ENCODE measurements around the gene LFNG. TPM values are rescaled to one million over a fixed set of nuclear protein-coding genes. Genes with fewer than 3 reads are reported as not detected.

Gene LFNG
- total RNA-seq, 1 donor from 2014 or later: 75.5 TPM

DNA sequence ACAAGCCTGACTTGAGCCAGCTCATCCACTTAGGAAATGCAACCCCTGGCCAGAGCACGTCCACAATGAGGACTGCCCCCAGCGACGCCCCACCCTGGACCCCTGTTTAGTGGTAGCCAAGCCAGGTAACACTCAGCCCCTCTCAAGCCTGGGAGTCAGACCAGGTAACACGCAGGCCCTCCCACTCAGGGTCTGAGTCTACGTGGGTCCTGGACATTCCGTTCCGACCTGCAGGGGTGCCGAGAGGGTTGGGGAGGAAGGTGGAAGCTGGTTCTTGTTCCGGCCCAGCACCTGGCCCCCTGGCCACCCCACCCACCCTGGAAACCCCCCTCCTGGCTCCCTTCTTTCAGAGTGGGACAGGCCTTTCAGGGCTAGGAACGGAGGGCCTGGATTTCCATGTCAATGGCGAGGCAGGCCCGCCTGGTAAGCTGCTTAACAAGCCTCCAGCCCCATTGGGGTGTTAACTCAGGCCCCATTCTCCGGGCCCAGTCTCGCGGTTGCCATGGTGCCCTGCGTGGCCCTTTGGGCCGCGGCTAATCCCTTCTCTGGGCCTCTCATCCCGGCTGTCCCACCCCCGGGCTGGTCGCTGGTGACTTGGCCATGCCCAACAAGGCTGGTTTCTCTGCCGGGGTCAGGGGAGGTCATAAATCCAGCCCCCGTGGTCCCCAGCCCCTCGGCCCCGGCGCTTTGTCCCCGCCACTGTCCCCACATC is 19.7 kb upstream of the LFNG start:
- peaks cover 4% of the 10 kb centered on the region for H3K9me3 Mint-ChIP-seq (ENCODE audit: unreplicated experiment)
- H3K27me3 Mint-ChIP-seq (ENCODE audit: unreplicated experiment): peaks cover 5% of the 10 kb centered on the region
- no peak for DNase-seq
- no peak overlapping the region for H3K4me3 Mint-ChIP-seq (ENCODE audit: unreplicated experiment)
- TF ChIP-seq, protein P1, sequence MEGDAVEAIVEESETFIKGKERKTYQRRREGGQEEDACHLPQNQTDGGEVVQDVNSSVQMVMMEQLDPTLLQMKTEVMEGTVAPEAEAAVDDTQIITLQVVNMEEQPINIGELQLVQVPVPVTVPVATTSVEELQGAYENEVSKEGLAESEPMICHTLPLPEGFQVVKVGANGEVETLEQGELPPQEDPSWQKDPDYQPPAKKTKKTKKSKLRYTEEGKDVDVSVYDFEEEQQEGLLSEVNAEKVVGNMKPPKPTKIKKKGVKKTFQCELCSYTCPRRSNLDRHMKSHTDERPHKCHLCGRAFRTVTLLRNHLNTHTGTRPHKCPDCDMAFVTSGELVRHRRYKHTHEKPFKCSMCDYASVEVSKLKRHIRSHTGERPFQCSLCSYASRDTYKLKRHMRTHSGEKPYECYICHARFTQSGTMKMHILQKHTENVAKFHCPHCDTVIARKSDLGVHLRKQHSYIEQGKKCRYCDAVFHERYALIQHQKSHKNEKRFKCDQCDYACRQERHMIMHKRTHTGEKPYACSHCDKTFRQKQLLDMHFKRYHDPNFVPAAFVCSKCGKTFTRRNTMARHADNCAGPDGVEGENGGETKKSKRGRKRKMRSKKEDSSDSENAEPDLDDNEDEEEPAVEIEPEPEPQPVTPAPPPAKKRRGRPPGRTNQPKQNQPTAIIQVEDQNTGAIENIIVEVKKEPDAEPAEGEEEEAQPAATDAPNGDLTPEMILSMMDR (IDR thresholded peaks at IDR 0.05; ENCODE audit: partially characterized antibody, unreplicated experiment): no peak
- peaks cover 5% of the 10 kb centered on the region for H3K4me1 Mint-ChIP-seq (ENCODE audit: low read depth, unreplicated experiment)
- no peak overlapping the region for H3K27ac Mint-ChIP-seq (ENCODE audit: unreplicated experiment)
- no peaks in the 10 kb centered on the region for H3K36me3 Mint-ChIP-seq (ENCODE audit: unreplicated experiment)

DNA sequence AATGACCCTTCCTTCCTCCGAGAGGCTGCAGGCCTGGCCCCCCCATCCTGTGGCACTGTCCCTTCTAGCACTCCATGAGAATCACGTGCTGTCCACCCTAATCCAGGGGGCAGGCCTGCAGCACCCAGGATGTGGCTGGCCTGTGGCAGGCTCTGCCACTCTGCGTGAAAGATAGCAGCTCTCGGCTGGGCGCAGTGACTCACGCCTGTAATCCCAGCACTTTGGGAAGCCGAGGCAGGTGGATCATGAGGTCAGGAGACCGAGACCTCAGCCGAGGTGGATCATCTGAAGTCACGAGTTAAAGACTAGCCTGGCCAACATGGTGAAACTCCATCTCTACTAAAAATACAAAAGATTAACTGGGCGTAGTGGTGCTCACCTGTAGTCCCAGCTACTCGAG is 18.9 kb upstream of the LFNG start:
- H3K9me3 Mint-ChIP-seq (ENCODE audit: unreplicated experiment): peaks cover 4% of the 10 kb centered on the region
- DNase-seq: no peak
- peaks cover 5% of the 10 kb centered on the region for H3K4me1 Mint-ChIP-seq (ENCODE audit: low read depth, unreplicated experiment)
- H3K36me3 Mint-ChIP-seq (ENCODE audit: unreplicated experiment): no peaks in the 10 kb centered on the region
- H3K27ac Mint-ChIP-seq (ENCODE audit: unreplicated experiment): no peak overlapping the region
- TF ChIP-seq, protein P1 (IDR thresholded peaks at IDR 0.05; ENCODE audit: partially characterized antibody, unreplicated experiment): no peak
- H3K27me3 Mint-ChIP-seq (ENCODE audit: unreplicated experiment): peaks cover 5% of the 10 kb centered on the region
- no peak overlapping the region for H3K4me3 Mint-ChIP-seq (ENCODE audit: unreplicated experiment)

DNA sequence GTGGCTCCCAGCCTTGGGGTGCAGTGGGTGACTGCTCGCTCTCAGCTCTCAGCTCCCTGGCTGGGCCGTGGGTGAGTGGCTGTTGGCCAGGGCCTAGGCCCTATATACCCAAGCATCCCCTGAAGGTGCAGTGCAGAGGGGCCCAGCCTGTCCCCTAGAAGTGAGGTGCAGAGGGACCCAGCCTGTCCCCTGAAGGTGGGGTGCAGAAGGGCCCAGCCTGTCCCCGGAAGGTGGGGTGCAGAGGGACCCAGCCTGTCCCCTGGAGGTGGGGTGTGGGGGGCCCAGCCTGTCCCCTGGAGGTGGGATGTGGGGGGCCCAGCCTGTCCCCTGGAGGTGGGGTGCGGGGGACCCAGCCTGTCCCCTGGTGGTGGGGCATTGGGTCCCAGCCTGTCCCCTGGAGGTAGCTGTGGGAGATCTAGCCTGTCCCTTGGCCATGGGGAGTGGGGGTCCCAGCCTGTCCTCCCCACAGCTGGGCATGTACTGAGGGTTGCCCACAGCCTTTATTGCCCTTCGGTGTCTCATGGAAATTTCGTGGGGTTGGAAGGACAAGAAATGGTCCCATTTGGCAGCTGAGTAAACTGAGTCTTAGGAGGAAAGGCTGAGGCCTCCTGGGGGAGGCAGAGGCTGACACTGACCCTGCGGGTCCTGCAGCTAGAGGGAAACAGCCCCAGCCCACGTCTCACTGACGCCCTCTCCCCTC is 17.5 kb upstream of the LFNG start:
- no peaks in the 10 kb centered on the region for H3K4me1 Mint-ChIP-seq (ENCODE audit: low read depth, unreplicated experiment)
- H3K27me3 Mint-ChIP-seq (ENCODE audit: unreplicated experiment): peaks cover 5% of the 10 kb centered on the region
- H3K27ac Mint-ChIP-seq (ENCODE audit: unreplicated experiment): no peak overlapping the region
- no peaks in the 10 kb centered on the region for H3K36me3 Mint-ChIP-seq (ENCODE audit: unreplicated experiment)
- no peak for DNase-seq
- peaks cover 2% of the 10 kb centered on the region for H3K9me3 Mint-ChIP-seq (ENCODE audit: unreplicated experiment)
- H3K4me3 Mint-ChIP-seq (ENCODE audit: unreplicated experiment): no peak overlapping the region
- TF ChIP-seq, protein P1 (IDR thresholded peaks at IDR 0.05; ENCODE audit: partially characterized antibody, unreplicated experiment): no peak

DNA sequence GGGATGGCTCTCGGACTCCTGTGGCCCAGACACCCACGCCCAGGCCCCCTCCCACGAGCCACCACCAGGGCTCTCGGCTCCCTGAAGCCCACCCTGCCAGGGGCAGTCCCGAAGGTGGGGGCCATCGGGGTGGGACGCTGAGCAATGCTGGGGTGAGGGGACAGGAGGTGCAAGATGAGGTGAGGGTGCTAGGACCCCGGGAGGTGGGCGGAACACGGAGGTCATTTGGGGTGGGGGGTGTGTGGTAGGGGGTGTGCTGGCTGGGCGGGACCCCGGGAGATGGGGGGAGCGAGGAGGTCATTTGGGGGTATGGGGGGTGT is 17.0 kb upstream of the LFNG start:
- no peak overlapping the region for H3K27ac Mint-ChIP-seq (ENCODE audit: unreplicated experiment)
- H3K36me3 Mint-ChIP-seq (ENCODE audit: unreplicated experiment): no peaks in the 10 kb centered on the region
- no peak overlapping the region for H3K4me3 Mint-ChIP-seq (ENCODE audit: unreplicated experiment)
- H3K4me1 Mint-ChIP-seq (ENCODE audit: low read depth, unreplicated experiment): no peaks in the 10 kb centered on the region
- DNase-seq: no peak
- peaks cover 2% of the 10 kb centered on the region for H3K9me3 Mint-ChIP-seq (ENCODE audit: unreplicated experiment)
- TF ChIP-seq, protein P1 (IDR thresholded peaks at IDR 0.05; ENCODE audit: partially characterized antibody, unreplicated experiment): no peak
- H3K27me3 Mint-ChIP-seq (ENCODE audit: unreplicated experiment): peaks cover 5% of the 10 kb centered on the region

Measured in glutamatergic neuron (in vitro differentiated cells).